Hepatic stellate cell (primary cell): Measurements from ENCODE around the gene BMPR1A.
"Not testable (repeated sequence)": the region's sequence is repeated elsewhere in the genome, so short reads cannot be mapped to it uniquely, and the experiment has no call there.

Source experiments
- DNase-seq: peaks from one replicate; pipeline ENCODE4 v3.0.0; 2011; ENCODE audit warnings: low spot score

Gene BMPR1A

DNA sequence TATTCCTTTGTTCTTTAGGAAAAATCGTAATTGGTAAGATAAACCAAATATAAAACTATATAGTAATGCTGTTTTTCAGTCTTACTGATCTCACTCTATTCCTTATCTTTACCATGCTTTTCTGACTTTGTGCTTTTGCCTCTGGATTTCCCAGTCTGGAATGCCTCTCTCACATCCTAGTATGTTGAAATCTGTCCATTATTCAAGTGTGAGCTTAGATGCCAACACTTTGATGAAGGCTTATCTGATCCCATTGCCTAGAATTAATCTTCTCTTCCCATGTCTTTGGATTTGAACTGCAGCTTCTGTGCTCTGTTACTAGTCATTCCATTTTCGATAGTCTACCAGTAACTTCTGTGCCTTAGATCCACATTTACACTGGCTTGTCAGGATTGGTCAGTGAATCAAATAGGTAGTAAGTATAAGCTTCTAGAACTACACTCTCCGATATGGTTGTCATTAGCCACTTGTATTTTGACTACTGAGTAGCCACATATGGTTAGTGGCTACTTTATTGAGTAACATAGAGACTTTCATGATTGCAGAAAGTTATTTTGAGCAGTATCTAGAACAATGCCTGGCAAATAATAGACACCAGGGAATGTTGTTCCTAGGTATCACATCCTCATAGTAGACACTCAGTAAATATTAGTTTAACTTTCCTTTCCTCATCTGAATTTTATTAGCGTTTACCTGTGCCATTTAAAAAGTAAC lies 92.9 kb downstream of the BMPR1A start:
- DNase-seq: no peak

DNA sequence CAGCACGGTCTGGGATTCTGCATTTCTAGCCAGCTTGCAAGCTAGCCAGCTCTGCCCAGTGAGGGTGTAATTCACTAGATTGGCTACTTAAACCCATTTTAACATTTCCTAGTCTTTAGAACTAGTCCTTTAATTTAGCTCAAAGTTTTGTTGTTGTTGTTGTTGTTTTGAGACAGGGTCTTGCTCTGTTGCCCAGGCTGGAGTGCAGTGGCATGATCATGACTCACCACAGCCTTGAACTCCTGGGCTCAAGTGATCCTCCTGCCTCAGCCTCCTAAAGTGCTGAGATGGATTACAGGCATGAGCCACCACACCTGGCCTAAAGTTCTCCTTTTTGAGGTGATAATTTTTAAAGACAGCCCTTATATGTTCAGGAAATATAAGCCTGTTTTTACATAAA lies 94.1 kb downstream of the BMPR1A start:
- no peak for DNase-seq

DNA sequence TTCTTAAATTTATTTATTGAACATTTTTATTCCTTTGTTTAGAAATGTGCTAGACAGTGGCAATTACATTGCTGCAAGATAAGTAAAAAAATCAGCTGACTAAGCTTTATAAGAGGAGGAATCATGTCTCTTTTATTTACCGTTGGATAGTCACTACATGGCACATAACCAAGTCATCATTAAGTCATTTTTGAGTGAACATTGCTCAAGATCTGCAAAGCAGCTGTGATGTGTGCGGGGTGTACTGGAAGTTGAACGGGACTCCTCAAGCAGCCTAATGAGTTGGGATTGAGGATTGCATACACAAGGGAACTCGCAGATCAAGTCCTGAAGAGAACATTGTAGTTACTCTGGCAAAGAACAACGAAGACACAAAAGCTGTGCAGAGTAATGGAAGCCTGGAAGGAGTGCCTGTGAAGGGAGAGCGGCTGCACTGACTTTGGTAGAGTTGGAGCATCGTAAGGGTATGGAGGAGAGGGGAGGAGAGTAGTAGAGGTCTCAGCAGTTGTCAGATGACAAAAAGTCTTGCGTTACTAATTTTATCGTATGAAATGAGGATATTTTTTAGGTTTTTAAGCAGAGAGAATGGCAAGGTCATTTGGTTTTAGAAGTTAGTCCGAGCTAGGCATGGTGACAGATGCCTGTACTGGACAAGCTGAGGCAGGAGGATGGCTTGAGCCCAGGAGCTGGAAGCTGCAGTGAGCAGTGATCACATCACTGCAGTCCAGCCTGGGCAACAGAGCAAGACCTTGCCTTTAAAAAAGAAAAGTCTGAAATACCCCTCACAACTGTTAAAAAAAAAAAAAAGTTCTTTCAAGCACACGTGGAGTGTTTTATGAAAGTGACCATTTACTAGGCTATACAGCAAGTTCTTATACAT lies 95.1 kb downstream of the BMPR1A start:
- no peak for DNase-seq

DNA sequence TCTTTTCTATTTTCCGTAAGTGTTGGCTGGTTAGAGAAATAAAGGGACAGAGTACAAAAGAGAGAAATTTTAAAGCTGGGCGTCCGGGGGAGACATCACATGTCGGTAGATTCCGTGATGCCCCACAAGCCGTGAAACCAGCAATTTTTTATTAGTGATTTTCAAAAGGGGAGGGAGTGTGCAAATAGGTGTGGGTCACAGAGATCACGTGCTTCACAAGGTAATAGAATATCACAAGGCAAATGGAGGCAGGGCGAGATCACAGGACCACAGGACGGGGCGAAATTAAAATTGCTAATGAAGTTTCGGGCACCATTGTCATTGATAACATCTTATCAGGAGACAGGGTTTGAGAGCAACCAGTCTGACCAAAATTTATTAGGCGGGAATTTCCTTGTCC lies 97.2 kb downstream of the BMPR1A start:
- not testable (repeated sequence) for DNase-seq

DNA sequence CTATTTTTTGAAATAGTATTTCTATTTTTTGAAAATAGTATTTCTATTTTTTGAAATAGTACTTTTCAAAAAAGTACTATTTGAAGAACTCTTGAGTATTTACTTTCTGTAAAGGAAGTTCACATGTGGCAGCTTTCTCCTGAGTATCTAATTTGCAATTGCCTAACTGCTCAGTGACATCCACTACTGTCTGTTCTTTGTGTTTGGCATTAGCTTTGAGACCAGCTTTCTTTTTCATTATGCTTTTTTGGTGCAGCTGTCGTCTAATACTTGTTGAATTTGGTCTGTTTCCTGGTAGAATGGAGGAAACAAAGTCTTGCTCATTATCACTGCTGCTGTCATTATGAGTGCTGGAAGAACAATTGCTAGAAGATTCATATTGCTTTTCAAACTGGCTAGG lies 99.1 kb downstream of the BMPR1A start:
- no peak for DNase-seq

DNA sequence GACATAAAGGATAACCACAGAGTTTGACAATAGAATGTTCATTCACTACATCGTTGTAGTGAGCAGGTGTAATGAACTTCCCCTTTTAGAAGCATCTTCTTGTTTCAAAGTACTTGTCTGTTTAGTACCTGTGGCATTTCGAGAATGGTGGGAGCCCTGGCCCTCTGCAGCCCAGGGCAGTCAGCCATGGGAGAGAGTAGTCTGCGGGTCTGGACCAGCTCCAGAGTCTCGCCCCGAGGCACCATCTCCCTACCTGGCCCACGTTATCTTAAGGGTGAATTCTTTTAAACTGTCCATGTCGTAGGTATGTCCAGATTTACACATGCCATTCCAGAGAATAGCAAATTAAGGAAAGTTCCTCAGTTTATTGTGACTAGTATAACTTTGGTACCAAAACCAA lies 99.7 kb downstream of the BMPR1A start:
- DNase-seq: no peak

DNA sequence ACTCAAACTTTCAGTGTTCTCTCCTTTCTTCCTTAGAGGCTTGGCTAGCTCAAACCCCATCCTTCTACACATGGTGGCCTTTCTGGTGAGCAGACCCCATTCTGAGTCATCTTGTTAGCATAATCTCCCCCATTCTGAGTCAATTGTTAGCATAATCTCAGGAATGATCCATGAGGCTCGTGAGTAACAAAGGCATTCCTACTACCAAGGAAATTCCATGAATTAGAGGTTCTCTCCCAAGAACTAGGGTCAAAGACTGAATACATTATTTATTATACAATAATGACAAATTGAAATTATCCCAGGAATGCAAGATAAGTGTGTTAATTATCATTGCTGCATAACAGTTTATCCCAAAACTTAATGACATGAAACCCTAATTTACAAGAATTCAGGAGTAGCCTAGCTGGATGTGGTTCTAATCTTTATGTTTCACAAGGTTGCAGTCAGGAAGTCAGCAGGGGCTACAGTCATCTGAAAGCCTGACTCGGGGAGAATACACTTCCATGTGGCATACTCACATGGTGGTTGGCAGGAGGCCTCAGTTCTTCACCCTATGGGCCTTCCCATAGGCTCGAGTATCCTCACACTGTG lies 100.8 kb downstream of the BMPR1A start:
- DNase-seq: peak; percentile 46

DNA sequence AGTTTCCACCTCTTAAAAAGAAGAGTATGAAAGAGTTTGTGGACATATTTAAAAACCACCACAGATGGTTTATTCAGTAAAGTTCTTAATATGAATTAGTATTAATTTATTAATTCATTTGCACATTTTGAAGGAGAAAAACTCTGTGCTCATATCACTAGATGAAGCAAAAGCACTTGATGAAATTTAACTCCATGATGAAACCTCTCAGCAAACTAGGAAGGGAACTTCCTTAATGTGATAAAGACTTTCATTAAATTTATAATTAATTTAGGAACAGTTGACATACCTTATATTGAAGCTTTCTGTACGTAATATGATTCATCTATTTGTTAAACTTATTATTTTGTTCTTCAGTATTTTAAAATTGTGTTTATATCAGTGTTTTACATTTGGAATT lies 101.6 kb downstream of the BMPR1A start:
- no peak for DNase-seq

DNA sequence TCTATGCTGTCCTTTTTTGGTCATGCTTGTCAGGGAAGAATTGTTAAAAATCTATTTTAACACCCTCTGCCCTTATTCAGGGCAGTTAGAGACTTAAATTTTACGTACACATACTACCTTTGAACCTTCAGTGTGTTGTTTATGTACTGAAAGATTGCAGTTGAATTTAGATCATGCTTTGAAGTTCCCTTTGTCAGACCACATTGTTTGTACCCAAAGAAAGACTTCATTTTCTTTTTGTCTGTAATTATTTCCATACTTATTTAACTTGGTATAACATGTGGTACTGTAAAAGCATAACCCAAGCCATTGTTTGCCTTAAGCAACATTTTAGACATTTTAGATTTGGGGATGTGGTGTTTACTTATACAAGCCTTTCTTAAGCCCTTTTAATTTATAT lies 104.9 kb downstream of the BMPR1A start:
- no peak for DNase-seq

DNA sequence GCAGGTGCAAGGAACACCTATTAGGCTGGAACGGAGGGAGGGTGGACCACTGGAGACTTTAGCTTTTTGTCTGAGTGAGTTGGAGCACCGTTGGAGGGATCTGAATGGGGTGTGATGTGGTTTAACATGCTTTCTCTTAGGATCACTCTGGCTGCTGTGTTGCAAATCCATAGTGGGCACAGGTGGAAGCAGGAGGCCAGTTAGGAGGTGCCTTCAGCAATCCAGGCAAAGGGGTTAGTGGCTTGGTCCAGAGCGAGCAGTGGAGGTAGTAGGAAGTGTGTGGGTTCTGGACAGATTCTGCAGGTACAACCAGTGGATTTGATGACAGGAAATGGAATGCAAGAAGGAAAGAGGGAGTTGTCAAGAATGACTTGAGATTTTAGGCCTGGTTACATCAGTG lies 106.0 kb downstream of the BMPR1A start:
- no peak for DNase-seq

DNA sequence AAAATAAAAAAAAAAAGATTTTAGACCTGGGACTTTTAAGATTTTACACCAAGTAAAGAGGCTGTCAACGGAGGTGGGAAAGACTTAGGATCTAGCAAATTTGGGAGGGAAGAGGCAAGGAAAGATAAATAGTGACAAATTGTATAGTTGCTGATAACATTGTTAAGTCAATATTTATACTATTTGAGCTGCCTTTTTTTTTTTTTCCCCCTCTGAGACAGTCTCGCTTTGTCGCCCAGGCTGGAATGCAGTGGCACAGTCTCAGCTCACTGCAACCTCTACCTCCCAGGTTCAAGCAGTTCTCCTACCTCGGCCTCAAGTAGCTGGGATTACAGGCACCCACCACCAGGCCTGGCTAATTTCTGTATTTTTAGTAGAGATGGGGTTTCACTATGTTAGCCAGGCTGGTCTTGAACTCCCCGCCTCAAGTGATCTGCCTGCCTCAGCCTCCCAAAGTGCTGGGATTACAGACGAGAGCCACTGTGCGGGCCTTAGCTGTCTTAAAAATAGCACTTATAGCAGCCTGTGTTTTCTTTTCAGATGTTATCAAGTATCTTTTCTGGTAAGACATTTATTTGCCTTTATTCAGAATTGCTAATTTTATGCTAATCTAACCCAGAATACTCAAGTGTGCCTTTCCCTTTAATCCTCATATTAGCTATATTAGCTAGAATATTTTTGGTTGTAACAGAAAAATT lies 106.5 kb downstream of the BMPR1A start:
- DNase-seq: no peak

DNA sequence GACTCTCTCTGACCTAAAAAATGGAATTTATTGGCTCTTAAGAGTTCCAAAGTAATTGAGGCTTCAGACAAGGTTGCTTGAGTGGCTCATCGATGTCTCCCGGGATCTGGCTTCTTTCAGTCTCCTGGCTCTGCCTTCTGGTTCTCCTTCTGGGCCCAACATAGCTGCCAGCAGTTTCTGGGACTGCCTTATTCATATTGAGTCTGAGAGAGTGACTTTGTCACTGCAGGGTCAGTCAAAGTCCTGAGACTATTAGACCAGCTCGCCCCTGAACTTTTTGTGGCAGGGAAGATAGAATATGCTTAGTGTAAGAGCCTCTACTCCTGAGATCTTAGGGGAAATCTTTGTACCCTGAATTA lies 107.0 kb downstream of the BMPR1A start:
- no peak for DNase-seq

DNA sequence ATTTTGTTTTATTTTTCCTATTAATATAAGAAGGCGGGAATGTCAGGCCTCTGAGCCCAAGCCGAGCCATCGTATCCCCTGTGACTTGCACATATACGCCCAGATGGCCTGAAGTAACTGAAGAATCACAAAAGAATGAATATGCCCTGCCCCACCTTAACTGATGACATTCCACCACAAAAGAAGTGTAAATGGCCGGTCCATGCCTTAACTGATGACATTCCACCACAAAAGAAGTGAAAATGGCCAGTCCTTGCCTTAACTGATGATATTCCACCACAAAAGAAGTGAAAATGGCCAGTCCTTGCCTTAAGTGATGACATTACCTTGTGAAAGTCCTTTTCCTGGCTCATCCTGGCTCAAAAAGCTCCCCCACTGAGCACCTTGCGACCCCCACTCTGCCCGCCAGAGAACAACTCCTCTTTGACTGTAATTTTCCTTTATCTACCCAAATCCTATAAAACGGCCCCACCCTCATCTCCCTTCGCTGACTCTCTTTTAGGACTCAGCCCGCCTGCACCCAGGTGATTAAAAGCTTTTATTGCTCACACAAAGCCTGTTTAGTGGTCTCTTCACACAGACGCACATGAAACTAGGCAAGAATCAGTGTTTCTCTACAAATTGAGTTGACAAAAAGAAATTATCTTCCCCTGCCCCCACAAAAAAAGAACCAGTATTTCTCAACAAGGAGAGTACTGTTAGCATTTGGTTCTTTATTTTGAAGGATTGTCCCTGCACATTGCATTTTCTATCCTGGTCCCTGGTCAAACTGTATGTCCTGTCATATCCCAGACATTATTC lies 108.8 kb downstream of the BMPR1A start:
- not testable (repeated sequence) for DNase-seq

DNA sequence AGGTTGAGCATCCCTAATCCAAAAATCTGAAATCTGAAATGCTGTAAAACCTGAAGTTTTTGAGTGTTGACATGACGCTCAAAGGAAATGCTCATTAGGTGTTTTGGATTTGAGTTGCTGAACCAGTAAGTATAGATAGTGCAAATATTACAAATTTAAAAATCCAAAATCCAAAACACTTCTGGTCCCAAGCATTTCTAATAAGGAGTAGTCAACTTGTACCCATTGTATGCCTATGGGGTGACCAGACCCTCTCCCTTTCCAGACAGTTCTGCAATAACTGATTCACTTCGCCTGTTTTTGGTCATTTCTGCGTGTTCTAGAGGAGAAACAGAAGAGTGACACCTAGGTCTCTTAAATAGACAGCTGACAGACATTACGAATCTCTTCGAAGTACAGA lies 110.7 kb downstream of the BMPR1A start:
- DNase-seq: no peak

DNA sequence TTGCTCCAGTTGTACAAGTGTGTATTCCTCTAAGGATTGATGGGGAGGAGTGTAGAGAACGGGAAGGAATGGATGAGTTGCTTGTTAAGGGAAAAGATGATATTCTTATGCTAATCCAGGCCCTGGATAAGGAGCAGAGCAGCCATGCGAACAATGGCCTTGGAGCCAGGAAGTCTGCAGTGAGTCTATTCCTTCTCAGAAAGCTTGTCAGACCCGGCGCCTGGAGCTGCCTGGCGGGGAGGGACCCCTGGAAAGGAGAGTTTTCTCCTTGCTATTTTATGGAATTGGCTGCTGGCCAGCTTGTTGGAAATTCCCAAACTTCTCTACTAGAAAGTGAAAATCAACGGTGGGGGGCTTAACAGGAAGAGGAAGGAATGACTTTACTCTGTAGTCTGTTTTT lies 111.9 kb downstream of the BMPR1A start:
- no peak for DNase-seq

DNA sequence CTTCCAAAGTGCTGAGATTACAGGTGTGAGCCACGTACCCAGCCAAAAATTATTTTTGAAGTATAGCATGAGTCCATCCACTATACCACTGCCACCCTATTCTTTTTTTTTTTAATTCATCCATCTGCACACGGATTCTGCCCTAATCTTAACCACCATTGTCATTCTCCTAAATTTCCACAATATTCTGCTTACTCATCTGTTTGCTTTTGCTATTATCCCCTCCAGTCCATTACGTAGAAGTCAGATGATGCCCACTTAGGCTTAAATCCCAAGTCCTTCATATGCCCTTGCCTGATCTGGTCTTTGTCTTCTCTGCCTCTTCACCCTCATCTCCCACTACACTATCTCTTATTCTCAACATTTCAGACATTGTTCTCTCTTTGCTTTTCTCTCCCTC lies 114.3 kb downstream of the BMPR1A start:
- DNase-seq: no peak

DNA sequence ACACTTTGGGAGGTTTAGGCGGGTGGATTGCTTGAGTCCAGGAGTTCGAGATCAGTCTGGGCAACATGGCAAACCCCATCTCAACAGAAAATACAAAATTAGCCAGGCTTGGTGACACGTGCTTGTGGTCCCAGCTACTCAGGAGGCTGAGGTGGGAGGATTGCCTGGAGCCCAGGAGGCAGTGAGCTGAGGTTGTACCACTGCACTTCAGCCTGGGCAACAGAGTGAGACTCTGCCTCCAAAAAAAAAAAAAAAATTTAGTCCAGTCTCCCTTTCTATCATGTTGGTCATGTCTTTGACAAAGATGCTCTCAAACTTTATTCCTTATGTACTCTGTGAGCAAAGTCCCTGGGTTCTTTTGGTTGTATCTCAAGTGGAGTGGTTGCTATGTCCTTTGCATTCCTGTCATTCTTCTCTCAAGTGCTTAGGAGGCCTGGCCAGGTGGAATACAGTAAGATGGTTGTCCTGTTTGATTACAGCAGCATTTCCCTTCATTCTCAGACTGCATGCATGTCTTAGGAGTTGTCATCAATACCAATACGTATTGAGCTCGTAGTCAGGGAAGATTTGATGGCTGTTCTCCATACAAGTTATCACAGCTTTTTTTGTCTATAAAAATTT lies 115.3 kb downstream of the BMPR1A start:
- no peak for DNase-seq

DNA sequence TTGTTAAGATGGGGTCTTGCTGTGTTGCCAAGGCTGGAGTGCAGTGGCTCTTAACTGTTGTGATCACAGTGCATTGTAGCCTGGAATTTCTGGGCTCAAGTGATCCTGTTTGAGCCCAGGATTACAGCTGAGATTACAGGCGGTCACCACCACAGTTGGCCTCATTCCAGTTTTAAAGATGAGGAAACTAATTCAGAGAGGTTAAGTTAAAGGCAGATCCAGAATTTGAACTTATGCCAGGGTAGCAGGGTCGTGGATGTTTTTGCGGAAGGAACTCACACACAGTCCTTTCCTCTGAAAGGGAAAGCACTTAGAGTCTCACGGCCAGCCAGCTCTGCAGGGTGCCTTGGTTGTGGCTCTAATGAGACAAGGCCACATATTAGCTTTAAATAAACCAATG lies 116.3 kb downstream of the BMPR1A start:
- no peak for DNase-seq

DNA sequence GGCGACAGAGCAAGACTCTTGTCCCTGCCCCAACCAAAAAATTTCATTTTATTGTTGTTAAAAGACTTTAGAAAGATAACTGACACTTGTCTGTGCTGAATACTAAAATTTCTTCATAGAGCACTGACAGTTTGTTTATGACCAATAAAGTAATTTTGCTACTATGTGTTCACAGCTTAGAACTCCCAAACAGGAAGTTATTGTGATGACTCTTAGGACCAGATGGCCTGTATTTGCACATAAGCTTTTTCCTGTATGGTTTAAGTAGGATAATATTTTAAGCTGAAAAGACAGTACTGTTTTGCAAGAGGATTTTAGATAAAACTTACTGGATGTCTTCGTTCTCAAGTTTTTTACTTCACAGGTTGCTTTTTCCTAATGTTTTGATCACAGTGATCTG lies 120.3 kb downstream of the BMPR1A start:
- DNase-seq: peak; percentile 28

DNA sequence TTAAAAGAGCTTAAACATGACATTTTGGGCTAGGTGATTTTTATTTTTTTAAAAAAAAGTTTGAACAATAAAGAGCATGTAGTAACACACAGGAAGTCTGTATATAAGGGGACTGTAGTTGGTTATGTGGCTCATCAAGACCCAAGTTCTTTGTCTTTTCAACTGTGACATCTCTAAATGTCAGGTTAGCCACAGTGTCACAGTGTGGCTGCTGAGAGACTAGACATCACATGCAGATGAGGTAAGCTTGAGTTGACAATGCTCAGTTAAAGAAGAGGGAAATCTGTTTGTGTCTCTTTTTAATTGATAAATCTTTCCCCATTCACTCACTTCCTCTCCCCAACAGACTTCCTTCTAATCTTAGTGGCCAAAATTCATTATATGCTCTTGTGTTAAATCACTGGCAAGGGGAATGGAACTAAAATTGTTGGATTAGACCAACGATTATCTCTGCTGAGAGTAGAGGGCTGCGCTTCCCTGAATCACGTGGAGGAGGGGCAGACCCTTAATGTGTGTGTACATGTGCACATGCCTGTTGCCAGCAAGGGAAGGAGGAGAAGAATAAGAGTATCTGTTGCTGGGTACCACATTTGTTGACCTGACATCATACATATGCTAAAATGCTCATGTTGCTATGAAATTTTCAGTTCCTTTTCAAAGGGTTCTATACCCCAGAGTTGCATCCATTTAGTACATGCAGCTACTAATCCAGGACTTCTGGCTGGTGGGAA lies 122.7 kb downstream of the BMPR1A start:
- DNase-seq: no peak

DNA sequence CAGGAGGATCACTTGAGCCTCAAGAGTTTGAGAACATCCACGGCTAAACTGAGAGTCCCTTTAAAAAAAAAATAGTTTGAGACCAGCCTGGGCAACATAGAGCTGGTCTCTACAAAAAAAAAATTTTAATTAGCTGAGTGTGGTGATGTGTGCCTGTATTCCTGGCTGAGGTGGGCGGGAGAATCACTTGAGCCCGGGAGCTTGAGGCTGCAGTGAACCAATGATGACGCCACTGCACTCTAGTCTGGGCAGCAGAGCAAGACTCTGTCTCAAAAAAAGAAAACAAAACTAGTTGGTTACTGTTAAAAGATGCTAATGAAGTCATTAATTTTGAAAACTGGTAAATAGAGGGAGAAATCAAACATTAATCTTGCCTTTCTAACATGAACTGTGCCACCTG lies 124.6 kb downstream of the BMPR1A start:
- no peak for DNase-seq
